NCI-H2196 (cell line): ENCODE results near the gene ZNF891.

ENCODE experiments used
- DNase-seq: peaks from one replicate; lab custom pipeline; 2025; ENCODE audit not compliant: unreplicated experiment; lab: John Stamatoyannopoulos, UW

ZNF891 gene

GRCh38 chr12:133130038-133130807, at the start of gene ZNF891, which contains the start of gene ZNF10:
Gene ZNF891, minus strand, starts transcription at chr12:133130274. Its CDS starts 8,356 bp downstream, at chr12:133121918.
Gene ZNF10, plus strand, starts transcription at chr12:133130627. Its CDS starts 13,866 bp downstream, at chr12:133144493.
- DNase-seq, result peak; percentile 96

- no peak for DNase-seq
Observed at GRCh38 chr12:133174901-133175300, 44.8 kb upstream of the ZNF891 start.

GRCh38 chr12:133172491-133172890, 42.4 kb upstream of the ZNF891 start:
- no peak for DNase-seq

- no peak for DNase-seq
Observed at GRCh38 chr12:133165776-133166175, 35.7 kb upstream of the ZNF891 start.

GRCh38 chr12:133156125-133156690, 26.1 kb upstream of the ZNF891 start:
- no peak for DNase-seq

- no peak for DNase-seq
Observed at GRCh38 chr12:133145981-133146380, 15.9 kb upstream of the ZNF891 start.

- no peak for DNase-seq
Observed at GRCh38 chr12:133135747-133136146, 5.7 kb upstream of the ZNF891 start.

GRCh38 chr12:133130808-133131128, 694 bp upstream of the ZNF891 start:
- peak; percentile 42 for DNase-seq

- DNase-seq, result no peak
Observed at GRCh38 chr12:133129368-133130037, 571 bp downstream of the ZNF891 start.

GRCh38 chr12:133124674-133125073, 5.4 kb downstream of the ZNF891 start:
- DNase-seq, result no peak

- DNase-seq, result no peak
Observed at GRCh38 chr12:133120385-133121191, 9.5 kb downstream of the ZNF891 start.

GRCh38 chr12:133108150-133108549, 21.9 kb downstream of the ZNF891 start:
- DNase-seq, result no peak

GRCh38 chr12:133107121-133107520, 23.0 kb downstream of the ZNF891 start:
- no peak for DNase-seq

- no peak for DNase-seq
Observed at GRCh38 chr12:133106253-133106652, 23.8 kb downstream of the ZNF891 start.

GRCh38 chr12:133105620-133106019, 24.5 kb downstream of the ZNF891 start:
- no peak for DNase-seq

- DNase-seq, result no peak
Observed at GRCh38 chr12:133083345-133083744, 46.7 kb downstream of the ZNF891 start.

GRCh38 chr12:133081159-133081780, 48.8 kb downstream of the ZNF891 start:
- no peak for DNase-seq

GRCh38 chr12:133080368-133081158, 49.5 kb downstream of the ZNF891 start, which contains the start of gene ZNF140:
Gene ZNF140, plus strand, starts transcription at chr12:133080923. Its CDS starts 398 bp downstream, at chr12:133081321.
- DNase-seq, result peak; percentile 97

GRCh38 chr12:133080026-133080367, 50.1 kb downstream of the ZNF891 start:
- DNase-seq, result peak; percentile 98

- no peak for DNase-seq
Observed at GRCh38 chr12:133073836-133074235, 56.2 kb downstream of the ZNF891 start.
